ENCODE data around the gene TSEN34.
"Not testable (repeated sequence)": the region's sequence is repeated elsewhere in the genome, so short reads cannot be mapped to it uniquely, and the experiment has no call there.

GRCh38 chr19:54217517-54218247 is 26.6 kb downstream of the TSEN34 start:
- TF ChIP-seq CTCF, POLR2A, EP300 (IDR thresholded peaks at IDR 0.05): not testable (repeated sequence)

Measured in upper lobe of left lung (tissue), 4 donors.